Left ventricle myocardium inferior (tissue), 1 donor: ENCODE measurements around the gene MAP3K21. TPM values are rescaled to one million over a fixed set of nuclear protein-coding genes. Genes with fewer than 3 reads are reported as not detected.

Experiments
- DNase-seq: peaks from one replicate; pipeline ENCODE4 v3.0.0-alpha.2; 2020
- H3K27ac ChIP-seq: fragments of 200-600 bp; replicated peaks from 2 replicates; pipeline ENCODE4 v1.8.0; 2021
- H3K27me3 ChIP-seq: fragments of 200-600 bp; 2 replicates; pipeline ENCODE4 v1.8.0; 2021; ENCODE audit warnings: low read depth
- H3K36me3 ChIP-seq: fragments of 200-600 bp; 2 replicates; pipeline ENCODE4 v1.8.0; 2021
- H3K4me1 ChIP-seq: fragments of 200-600 bp; 2 replicates; pipeline ENCODE4 v1.8.0; 2021
- H3K4me3 ChIP-seq: fragments of 200-600 bp; 2 replicates; pipeline ENCODE4 v1.8.0; 2021; ENCODE audit warnings: mild to moderate bottlenecking, moderate library complexity
- H3K9me3 ChIP-seq: fragments of 200-600 bp; replicated peaks from 2 replicates; pipeline ENCODE4 v1.8.0; 2021
- intact Hi-C: fragments of 100-400 bp; cut with micrococcal nuclease; formaldehyde crosslinking; loops from one replicate; pipeline ENCODE4 v1.11.0; 2022
- total RNA-seq: library from RNA; stranded (reverse); fragmentation: NEBNext Ultra II Directional; extraction: Animal tissue kit (Norgen Biotek cat#: 25700); gene quantifications from one replicate; pipeline ENCODE4 v1.2.1, GENCODE V29; 2021
- TF ChIP-seq, protein P1 (sequence below): fragments of 200-600 bp; IDR thresholded peaks from 2 replicates; pipeline ENCODE4 v1.8.0; 2021; ENCODE audit warnings: antibody characterized with exemption, mild to moderate bottlenecking, borderline replicate concordance
- donor health status: DM: no; HTN: yes; CAD: no; lungs with severe emphysema.

Gene MAP3K21
- total RNA-seq, 1 donor from 2014 or later = 0.41 TPM

DNA sequence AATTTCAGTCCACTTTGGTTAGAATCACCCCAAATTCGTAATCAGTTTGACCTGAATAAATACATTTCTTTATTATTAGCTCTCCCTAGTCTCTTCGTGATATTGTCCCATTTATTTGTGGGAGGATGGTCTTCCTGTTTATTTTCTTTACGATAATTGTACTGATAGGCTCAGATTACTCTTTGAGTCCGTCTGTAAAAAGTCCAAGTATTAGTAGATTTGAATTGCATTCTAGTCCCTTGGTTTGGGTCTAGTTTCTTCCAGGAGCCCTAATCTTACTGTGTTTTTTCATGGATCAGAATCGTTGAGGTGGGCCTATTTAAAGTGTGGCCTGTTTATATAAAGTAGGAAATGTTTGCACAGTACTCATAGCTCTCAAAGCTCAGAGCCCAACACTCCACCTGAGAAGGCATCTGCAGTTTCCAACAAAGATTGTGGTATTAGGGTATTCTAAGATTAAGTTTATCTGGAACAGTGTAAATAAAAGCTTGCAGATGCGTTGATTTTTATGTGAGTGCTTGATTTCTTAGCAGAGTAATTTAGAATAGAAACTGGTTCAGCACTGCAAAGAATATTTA lies 33.1 kb downstream of the MAP3K21 start:
- peaks cover 33% of the 10 kb centered on the region for H3K27me3 ChIP-seq
- H3K36me3 ChIP-seq = no peaks in the 10 kb centered on the region
- intact Hi-C loops = no loop called here
- no peak for DNase-seq
- H3K9me3 ChIP-seq = no peaks in the 10 kb centered on the region
- no peaks in the 10 kb centered on the region for H3K4me1 ChIP-seq
- no peak overlapping the region for H3K27ac ChIP-seq
- TF ChIP-seq, protein P1, sequence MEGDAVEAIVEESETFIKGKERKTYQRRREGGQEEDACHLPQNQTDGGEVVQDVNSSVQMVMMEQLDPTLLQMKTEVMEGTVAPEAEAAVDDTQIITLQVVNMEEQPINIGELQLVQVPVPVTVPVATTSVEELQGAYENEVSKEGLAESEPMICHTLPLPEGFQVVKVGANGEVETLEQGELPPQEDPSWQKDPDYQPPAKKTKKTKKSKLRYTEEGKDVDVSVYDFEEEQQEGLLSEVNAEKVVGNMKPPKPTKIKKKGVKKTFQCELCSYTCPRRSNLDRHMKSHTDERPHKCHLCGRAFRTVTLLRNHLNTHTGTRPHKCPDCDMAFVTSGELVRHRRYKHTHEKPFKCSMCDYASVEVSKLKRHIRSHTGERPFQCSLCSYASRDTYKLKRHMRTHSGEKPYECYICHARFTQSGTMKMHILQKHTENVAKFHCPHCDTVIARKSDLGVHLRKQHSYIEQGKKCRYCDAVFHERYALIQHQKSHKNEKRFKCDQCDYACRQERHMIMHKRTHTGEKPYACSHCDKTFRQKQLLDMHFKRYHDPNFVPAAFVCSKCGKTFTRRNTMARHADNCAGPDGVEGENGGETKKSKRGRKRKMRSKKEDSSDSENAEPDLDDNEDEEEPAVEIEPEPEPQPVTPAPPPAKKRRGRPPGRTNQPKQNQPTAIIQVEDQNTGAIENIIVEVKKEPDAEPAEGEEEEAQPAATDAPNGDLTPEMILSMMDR = no peak
- H3K4me3 ChIP-seq = no peak overlapping the region

- TF ChIP-seq, protein P1 = no peak
- H3K27me3 ChIP-seq = peaks cover 38% of the 10 kb centered on the region
- no peaks in the 10 kb centered on the region for H3K9me3 ChIP-seq
- DNase-seq = no peak
- no peaks in the 10 kb centered on the region for H3K4me1 ChIP-seq
- no peak overlapping the region for H3K27ac ChIP-seq
- no peak overlapping the region for H3K4me3 ChIP-seq
- intact Hi-C loops = no loop called here
- H3K36me3 ChIP-seq = no peaks in the 10 kb centered on the region
Measured at GRCh38 chr1:233361876-233362275, 34.4 kb downstream of the MAP3K21 start.

- Histone ChIP-seq H3K27me3 (peaks cover 38% of the 10 kb centered on the region), H3K4me1 (no peaks in the 10 kb centered on the region), H3K4me3 (no peak overlapping the region), H3K36me3 (no peaks in the 10 kb centered on the region), H3K27ac (no peak overlapping the region), H3K9me3 (no peaks in the 10 kb centered on the region)
- DNase-seq = no peak
- TF ChIP-seq, protein P1 = no peak
- intact Hi-C loops = no loop called here
Measured at GRCh38 chr1:233362743-233363142, 35.2 kb downstream of the MAP3K21 start.

DNA sequence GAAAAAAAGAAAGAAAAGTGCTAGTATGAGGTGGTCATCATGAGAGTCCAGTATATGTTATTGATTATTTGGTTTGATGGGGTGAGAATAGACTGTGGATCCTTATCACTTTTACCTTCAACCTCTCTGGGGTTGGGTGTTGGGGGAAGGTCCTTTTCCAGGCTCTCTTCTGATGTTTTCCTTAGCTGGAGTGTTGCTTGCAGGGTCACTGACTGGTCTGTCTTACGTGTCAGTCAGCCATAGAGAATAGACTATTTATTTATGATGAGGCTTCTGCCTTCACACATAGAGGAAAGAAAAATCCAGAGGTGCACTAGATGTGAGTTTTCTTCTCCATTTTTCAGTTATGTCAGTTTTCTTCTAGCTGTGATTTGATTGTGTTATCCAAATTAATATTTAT lies 36.5 kb downstream of the MAP3K21 start:
- Histone ChIP-seq H3K36me3 (no peaks in the 10 kb centered on the region), H3K4me3 (no peak overlapping the region), H3K4me1 (no peaks in the 10 kb centered on the region), H3K9me3 (no peaks in the 10 kb centered on the region), H3K27ac (no peak overlapping the region), H3K27me3 (peaks cover 46% of the 10 kb centered on the region)
- intact Hi-C loops = no loop called here
- TF ChIP-seq, protein P1 = no peak
- no peak for DNase-seq

GRCh38 chr1:233364695-233365539 lies 37.4 kb downstream of the MAP3K21 start:
- no peaks in the 10 kb centered on the region for H3K9me3 ChIP-seq
- TF ChIP-seq, protein P1 = peak; percentile 77
- intact Hi-C loops = no loop called here
- H3K4me3 ChIP-seq = no peak overlapping the region
- no peak overlapping the region for H3K27ac ChIP-seq
- H3K27me3 ChIP-seq = peaks cover 46% of the 10 kb centered on the region
- H3K36me3 ChIP-seq = no peaks in the 10 kb centered on the region
- no peaks in the 10 kb centered on the region for H3K4me1 ChIP-seq
- no peak for DNase-seq
